Skeletal muscle tissue (tissue), 4 donors: Measurements from ENCODE around the gene POTEF. TPM values are rescaled to one million over a fixed set of nuclear protein-coding genes. Genes with fewer than 3 reads are reported as not detected.
"Not testable (repeated sequence)": the region's sequence is repeated elsewhere in the genome, so short reads cannot be mapped to it uniquely, and the experiment has no call there.

ENCODE experiments used
- H3K27ac ChIP-seq: one replicate; pipeline ENCODE4 v1.7.0; 2013; ENCODE audit warnings: mild to moderate bottlenecking, low read depth, low read length, inconsistent platforms
- H3K27me3 ChIP-seq, 3 donors: one replicate each; pipeline ENCODE4 v1.7.0; 2013; ENCODE audit warnings: low read length in 3 of 3; ENCODE audit not compliant: control insufficient read depth in 3 of 3, insufficient read depth in 3 of 3
- H3K36me3 ChIP-seq, 3 donors: one replicate each; pipeline ENCODE4 v1.7.0; 2013; ENCODE audit warnings: low read length in 3 of 3; ENCODE audit not compliant: control insufficient read depth in 3 of 3, insufficient read depth in 3 of 3
- H3K4me1 ChIP-seq, 3 donors: one replicate each; pipeline ENCODE4 v1.7.0; 2013; ENCODE audit warnings: low read length in 3 of 3, mild to moderate bottlenecking in 3 of 3; ENCODE audit not compliant: control insufficient read depth in 3 of 3, insufficient read depth in 3 of 3
- H3K4me3 ChIP-seq, 3 donors: one replicate each; pipeline ENCODE4 v1.7.0; 2013; ENCODE audit warnings: low read length in 3 of 3
- H3K9ac ChIP-seq, 3 donors: one replicate each; pipeline ENCODE4 v1.7.0; 2013; ENCODE audit warnings: low read length in 3 of 3, mild to moderate bottlenecking in 3 of 3, moderate library complexity in 2 of 3, low read depth in 1 of 3
- H3K9me3 ChIP-seq, 3 donors: one replicate each; pipeline ENCODE4 v1.7.0; 2013; ENCODE audit warnings: low read length in 3 of 3; ENCODE audit not compliant: control insufficient read depth in 3 of 3
- total RNA-seq: library from RNA; depleted of rRNA; stranded (reverse); fragments of >200 nt; gene quantifications from one replicate; pipeline ENCODE4 v1.2.3, GENCODE V29; 2014
- donor health status: Osteomylitis.

POTEF gene
- not detected for total RNA-seq

- H3K9ac ChIP-seq, H3K27me3 ChIP-seq, H3K9me3 ChIP-seq, H3K36me3 ChIP-seq, H3K4me3 ChIP-seq, H3K4me1 ChIP-seq, H3K27ac ChIP-seq: not testable (repeated sequence)
Measured at GRCh38 chr2:130129120-130129829, at the start of gene POTEF. TSS of gene POTEF (minus strand) at chr2:130129222. CDS start at chr2:130120515, 8,707 bp downstream.

DNA sequence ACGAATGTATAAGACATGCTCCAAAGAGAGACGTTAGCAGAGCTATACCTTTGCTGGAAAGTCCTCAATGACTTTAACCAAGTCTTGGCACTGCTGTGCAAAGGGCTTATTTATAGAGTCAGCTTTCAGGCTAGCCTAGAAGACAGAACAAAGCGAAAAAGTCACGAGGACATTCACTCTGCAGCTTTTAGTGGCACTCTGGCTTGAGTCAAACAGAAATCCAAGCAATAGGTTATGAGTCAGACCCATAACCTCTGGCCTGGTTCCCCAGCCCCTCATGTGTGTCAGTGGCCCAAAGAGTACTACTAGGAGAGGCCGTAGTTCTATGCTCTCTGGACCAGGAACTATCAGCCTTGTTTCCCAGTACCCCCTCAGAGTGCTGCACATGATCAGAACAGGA lies 45.8 kb upstream of the POTEF start:
- H3K27ac ChIP-seq, H3K4me1 ChIP-seq, H3K9me3 ChIP-seq, H3K9ac ChIP-seq, H3K4me3 ChIP-seq, H3K27me3 ChIP-seq: not testable (repeated sequence)
- peaks cover 22 to 37% (median 36%) of the 10 kb centered on the region in 3 donors for H3K36me3 ChIP-seq

- peaks cover 39 to 56% (median 51%) of the 10 kb centered on the region in 3 donors for H3K36me3 ChIP-seq
- no peak overlapping the region for H3K27ac ChIP-seq
- H3K9ac ChIP-seq, result no peak overlapping the region
- no peaks in the 10 kb centered on the region for H3K9me3 ChIP-seq
- H3K4me1 ChIP-seq, result no peaks in the 10 kb centered on the region
- H3K27me3 ChIP-seq, result no peaks in the 10 kb centered on the region
- H3K4me3 ChIP-seq, result no peak overlapping the region
Measured at GRCh38 chr2:130169896-130170295, 40.9 kb upstream of the POTEF start.

GRCh38 chr2:130169163-130169562 lies 40.1 kb upstream of the POTEF start:
- H3K9ac ChIP-seq, H3K4me1 ChIP-seq, H3K9me3 ChIP-seq, H3K27me3 ChIP-seq, H3K27ac ChIP-seq, H3K4me3 ChIP-seq: not testable (repeated sequence)
- peaks cover 40 to 60% (median 49%) of the 10 kb centered on the region in 3 donors for H3K36me3 ChIP-seq

DNA sequence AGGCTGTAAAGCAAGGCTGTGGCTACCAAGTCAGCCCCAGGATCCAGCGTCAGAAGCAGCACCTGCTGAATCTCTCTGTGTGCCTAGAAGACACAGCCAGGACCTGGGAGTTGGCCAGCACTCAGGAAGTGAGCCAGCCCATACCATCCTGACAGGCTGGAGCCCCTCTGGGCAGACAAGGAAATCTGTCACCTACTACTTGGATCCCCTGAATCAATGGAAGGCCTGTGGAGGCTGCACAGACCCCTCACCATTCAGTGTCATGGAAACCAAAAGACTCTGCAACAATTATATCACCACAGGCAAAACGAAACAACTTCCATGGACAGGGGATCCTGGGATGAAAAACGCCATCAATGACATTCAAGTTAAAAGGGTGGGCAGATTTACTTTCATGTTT lies 37.6 kb upstream of the POTEF start:
- H3K4me1 ChIP-seq, H3K9ac ChIP-seq, H3K27ac ChIP-seq, H3K9me3 ChIP-seq, H3K4me3 ChIP-seq, H3K27me3 ChIP-seq: not testable (repeated sequence)
- H3K36me3 ChIP-seq, result peaks cover 39 to 56% (median 45%) of the 10 kb centered on the region in 3 donors

GRCh38 chr2:130165293-130166016 lies 36.4 kb upstream of the POTEF start:
- Histone ChIP-seq H3K27ac (no peak overlapping the region), H3K9ac (no peak overlapping the region), H3K36me3 (peaks cover 35 to 48% (median 42%) of the 10 kb centered on the region in 3 donors), H3K27me3 (no peaks in the 10 kb centered on the region), H3K4me1 (no peaks in the 10 kb centered on the region), H3K9me3 (no peaks in the 10 kb centered on the region), H3K4me3 (no peak overlapping the region)

- Histone ChIP-seq H3K36me3 (peaks cover 38 to 46% (median 42%) of the 10 kb centered on the region in 3 donors), H3K27ac (no peak overlapping the region), H3K9ac (no peak overlapping the region), H3K9me3 (no peaks in the 10 kb centered on the region), H3K4me3 (no peak overlapping the region), H3K4me1 (no peaks in the 10 kb centered on the region), H3K27me3 (no peaks in the 10 kb centered on the region)
Measured at GRCh38 chr2:130162968-130163367, 33.9 kb upstream of the POTEF start.

- peaks cover 34 to 42% (median 37%) of the 10 kb centered on the region in 3 donors for H3K36me3 ChIP-seq
- not testable (repeated sequence) for H3K27me3 ChIP-seq, H3K9me3 ChIP-seq, H3K9ac ChIP-seq, H3K4me1 ChIP-seq, H3K27ac ChIP-seq, H3K4me3 ChIP-seq
Measured at GRCh38 chr2:130162486-130162885, 33.5 kb upstream of the POTEF start.

GRCh38 chr2:130160838-130161705 lies 32.0 kb upstream of the POTEF start:
- not testable (repeated sequence) for H3K9me3 ChIP-seq, H3K4me3 ChIP-seq, H3K4me1 ChIP-seq, H3K9ac ChIP-seq, H3K27me3 ChIP-seq, H3K27ac ChIP-seq
- H3K36me3 ChIP-seq, result peaks cover 25 to 33% (median 29%) of the 10 kb centered on the region in 3 donors

DNA sequence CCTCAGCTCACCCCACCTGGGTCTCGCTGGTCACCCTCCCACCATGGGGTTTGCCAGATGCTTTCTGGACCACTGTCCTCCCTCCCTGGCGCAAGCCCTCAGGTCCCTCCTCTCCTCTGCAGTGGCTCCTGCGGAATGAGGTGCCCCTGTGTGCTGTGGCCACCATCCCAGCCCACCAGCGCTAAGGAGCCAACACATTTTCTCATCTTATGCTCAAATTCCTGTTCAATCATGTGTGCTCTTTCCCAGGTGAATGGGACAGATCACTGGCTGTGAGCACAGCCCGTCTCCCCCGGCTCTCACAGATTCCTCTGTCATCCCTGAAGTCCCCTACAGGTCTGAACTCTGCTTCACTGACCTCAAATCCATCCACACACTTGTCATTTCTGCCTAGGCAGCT lies 31.1 kb upstream of the POTEF start:
- Histone ChIP-seq H3K4me3 (no peak overlapping the region), H3K36me3 (peaks cover 19 to 29% (median 27%) of the 10 kb centered on the region in 3 donors), H3K27me3 (no peaks in the 10 kb centered on the region), H3K4me1 (no peaks in the 10 kb centered on the region), H3K9me3 (no peaks in the 10 kb centered on the region), H3K9ac (no peak overlapping the region), H3K27ac (no peak overlapping the region)
